Epithelial cell of esophagus (primary cell): Measurements from ENCODE around the gene L3MBTL4.

Source experiments
- DNase-seq: peaks from one replicate; pipeline ENCODE4 v3.0.0; 2010; ENCODE audit warnings: low read depth
- H3K4me3 ChIP-seq: 2 replicates; pipeline ENCODE4 v1.5.1; 2011; ENCODE audit warnings: mild to moderate bottlenecking, low read length, control low read depth
- CTCF ChIP-seq: IDR thresholded peaks from 2 replicates; pipeline ENCODE4 v1.5.1; 2011; ENCODE audit warnings: low read depth, mild to moderate bottlenecking, low read length, control low read depth, inconsistent platforms; ENCODE audit not compliant: insufficient read depth; ENCODE audit errors: missing control alignments

Gene L3MBTL4

GRCh38 chr18:6289843-6290242, 124.9 kb downstream of the L3MBTL4 start:
- TF ChIP-seq CTCF, result no peak
- DNase-seq, result no peak
- H3K4me3 ChIP-seq, result no peak overlapping the region

- no peak overlapping the region for H3K4me3 ChIP-seq
- no peak for DNase-seq
- no peak for TF ChIP-seq CTCF
Observed at GRCh38 chr18:6286585-6286984, 128.1 kb downstream of the L3MBTL4 start.

- no peak overlapping the region for H3K4me3 ChIP-seq
- no peak for DNase-seq
- no peak for TF ChIP-seq CTCF
Observed at GRCh38 chr18:6284761-6285160, 129.9 kb downstream of the L3MBTL4 start.

- TF ChIP-seq CTCF, result no peak
- no peak overlapping the region for H3K4me3 ChIP-seq
- DNase-seq, result no peak
Observed at GRCh38 chr18:6284300-6284699, 130.4 kb downstream of the L3MBTL4 start.

GRCh38 chr18:6281874-6282273, 132.8 kb downstream of the L3MBTL4 start:
- DNase-seq, result no peak
- H3K4me3 ChIP-seq, result no peak overlapping the region
- no peak for TF ChIP-seq CTCF

GRCh38 chr18:6280211-6280743, 134.4 kb downstream of the L3MBTL4 start:
- no peak for DNase-seq
- TF ChIP-seq CTCF, result no peak
- no peak overlapping the region for H3K4me3 ChIP-seq

- no peak for TF ChIP-seq CTCF
- DNase-seq, result no peak
Observed at GRCh38 chr18:6279308-6279707, 135.4 kb downstream of the L3MBTL4 start.

More at GRCh38 chr18:6279308-6279707, 135.4 kb downstream of the L3MBTL4 start:
- H3K4me3 ChIP-seq, result no peak overlapping the region
